ENCODE results near the gene ID2. TPM values are rescaled to one million over a fixed set of nuclear protein-coding genes. Genes with fewer than 3 reads are reported as not detected.

Gene ID2
- total RNA-seq, 1 experiment from 2014 or later = 2.1 TPM

DNA sequence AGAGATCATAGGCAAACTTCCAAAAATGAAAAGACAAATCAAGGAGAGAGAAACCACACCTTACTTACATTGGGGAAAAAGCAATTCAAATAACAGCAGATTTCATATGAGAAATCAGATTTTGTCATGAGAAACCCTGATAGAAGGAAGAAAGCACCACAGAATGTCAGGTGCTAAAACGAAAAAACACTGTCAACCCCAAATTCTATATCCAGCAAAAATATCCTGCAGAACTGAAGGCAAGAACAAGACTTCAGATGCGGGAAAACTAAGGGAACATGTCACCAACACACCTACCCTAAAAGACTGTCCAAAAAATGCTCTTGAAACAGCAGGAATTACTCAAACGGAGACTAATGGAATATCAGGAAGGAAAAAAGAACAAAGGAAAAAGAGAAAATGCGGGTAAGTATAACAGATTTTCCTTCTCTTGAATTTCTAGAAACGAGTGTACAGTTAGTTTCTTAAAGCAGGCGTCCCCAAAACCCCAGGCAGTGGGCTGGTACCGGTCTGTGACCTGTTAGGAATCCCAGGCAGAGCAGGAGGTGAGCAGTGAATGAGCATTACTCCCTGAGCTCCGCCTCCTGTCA lies 7.3 kb upstream of the ID2 start:
- BruUV-seq (replicated peaks) = no TSS peak
- TF ChIP-seq POLR2AphosphoS5 (IDR thresholded peaks at IDR 0.05; ENCODE audit: low read depth, low read length) (no peak), CTCF (IDR thresholded peaks at IDR 0.05) (no peak), TCF7L2 (IDR thresholded peaks at IDR 0.05; ENCODE audit: low read depth, low read length) (no peak), SIN3A (IDR thresholded peaks at IDR 0.05; ENCODE audit: borderline replicate concordance, insufficient read depth, low read depth, low read length) (no peak)
- TF ChIP-seq, protein P1, sequence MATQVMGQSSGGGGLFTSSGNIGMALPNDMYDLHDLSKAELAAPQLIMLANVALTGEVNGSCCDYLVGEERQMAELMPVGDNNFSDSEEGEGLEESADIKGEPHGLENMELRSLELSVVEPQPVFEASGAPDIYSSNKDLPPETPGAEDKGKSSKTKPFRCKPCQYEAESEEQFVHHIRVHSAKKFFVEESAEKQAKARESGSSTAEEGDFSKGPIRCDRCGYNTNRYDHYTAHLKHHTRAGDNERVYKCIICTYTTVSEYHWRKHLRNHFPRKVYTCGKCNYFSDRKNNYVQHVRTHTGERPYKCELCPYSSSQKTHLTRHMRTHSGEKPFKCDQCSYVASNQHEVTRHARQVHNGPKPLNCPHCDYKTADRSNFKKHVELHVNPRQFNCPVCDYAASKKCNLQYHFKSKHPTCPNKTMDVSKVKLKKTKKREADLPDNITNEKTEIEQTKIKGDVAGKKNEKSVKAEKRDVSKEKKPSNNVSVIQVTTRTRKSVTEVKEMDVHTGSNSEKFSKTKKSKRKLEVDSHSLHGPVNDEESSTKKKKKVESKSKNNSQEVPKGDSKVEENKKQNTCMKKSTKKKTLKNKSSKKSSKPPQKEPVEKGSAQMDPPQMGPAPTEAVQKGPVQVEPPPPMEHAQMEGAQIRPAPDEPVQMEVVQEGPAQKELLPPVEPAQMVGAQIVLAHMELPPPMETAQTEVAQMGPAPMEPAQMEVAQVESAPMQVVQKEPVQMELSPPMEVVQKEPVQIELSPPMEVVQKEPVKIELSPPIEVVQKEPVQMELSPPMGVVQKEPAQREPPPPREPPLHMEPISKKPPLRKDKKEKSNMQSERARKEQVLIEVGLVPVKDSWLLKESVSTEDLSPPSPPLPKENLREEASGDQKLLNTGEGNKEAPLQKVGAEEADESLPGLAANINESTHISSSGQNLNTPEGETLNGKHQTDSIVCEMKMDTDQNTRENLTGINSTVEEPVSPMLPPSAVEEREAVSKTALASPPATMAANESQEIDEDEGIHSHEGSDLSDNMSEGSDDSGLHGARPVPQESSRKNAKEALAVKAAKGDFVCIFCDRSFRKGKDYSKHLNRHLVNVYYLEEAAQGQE (IDR thresholded peaks at IDR 0.05; ENCODE audit: insufficient read depth in 1 of 2, low read depth in 2 of 2, low read length in 1 of 2) = no peak
- no peak overlapping the region for H3K27ac ChIP-seq (ENCODE audit: low read length)
- ChIA-PET CTCF (no interaction called here), POLR2A (no interaction called here)
- no peaks in the 10 kb centered on the region for H3K36me3 ChIP-seq (ENCODE audit: control insufficient read depth, insufficient read depth, low read length)
- in situ Hi-C loops (cut with HindIII; ENCODE audit: low pct_unique_long_range_greater_than_20kb, low sequenced_read_pairs) = no loop called here
- intact Hi-C loops (cut with micrococcal nuclease; ENCODE audit: unreplicated experiment) = no loop called here
- no peak overlapping the region for H3K4me3 ChIP-seq (ENCODE audit: low read depth in 2 of 2, low read length in 2 of 2)
- DNase-seq (ENCODE audit: low read depth, low spot score) (no peak), ATAC-seq (no peak)
- H3K9me3 ChIP-seq (ENCODE audit: control insufficient read depth, insufficient read depth, low read depth, low read length) = peaks cover 6% of the 10 kb centered on the region; the same call in 1 of the 2 replicates
- H3K27me3 ChIP-seq (ENCODE audit: control insufficient read depth, insufficient read depth, low read length) = no peaks in the 10 kb centered on the region; the same call in 1 of the 2 replicates
- H3K4me1 ChIP-seq (ENCODE audit: control insufficient read depth, insufficient read depth, low read length) = peaks cover 11% of the 10 kb centered on the region

DNA sequence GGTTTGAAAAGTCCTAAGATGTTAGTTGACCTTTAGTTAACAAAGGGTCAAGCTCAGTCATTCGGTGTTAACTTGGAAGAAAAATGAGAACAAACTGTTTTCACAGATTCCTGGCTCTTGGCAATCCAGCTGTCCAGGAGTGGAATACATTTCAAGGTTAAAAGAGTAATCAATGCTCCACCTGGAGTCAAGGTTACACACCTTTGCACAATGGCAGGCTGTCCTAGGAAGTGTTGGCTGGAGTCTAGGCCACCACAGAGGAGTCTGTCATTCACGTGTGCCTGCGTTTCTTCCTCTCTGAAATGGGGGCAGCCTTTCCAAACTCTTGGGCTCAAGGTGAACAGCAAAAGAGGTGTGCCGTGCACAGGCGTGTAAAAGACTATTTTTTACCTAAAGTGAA lies 6.3 kb upstream of the ID2 start:
- DNase-seq (ENCODE audit: low read depth, low spot score) (no peak), ATAC-seq (no peak)
- Histone ChIP-seq H3K36me3 (ENCODE audit: control insufficient read depth, insufficient read depth, low read length) (no peaks in the 10 kb centered on the region), H3K27ac (ENCODE audit: low read length) (no peak overlapping the region), H3K27me3 (ENCODE audit: control insufficient read depth, insufficient read depth, low read length) (no peaks in the 10 kb centered on the region; the same call in 1 of the 2 replicates), H3K4me1 (ENCODE audit: control insufficient read depth, insufficient read depth, low read length) (peaks cover 22% of the 10 kb centered on the region), H3K4me3 (ENCODE audit: low read depth in 2 of 2, low read length in 2 of 2) (no peak overlapping the region), H3K9me3 (ENCODE audit: control insufficient read depth, insufficient read depth, low read depth, low read length) (peaks cover 6% of the 10 kb centered on the region; the same call in 1 of the 2 replicates)
- CTCF ChIA-PET = no interaction called here
- POLR2A ChIA-PET = no interaction called here
- intact Hi-C loops (cut with micrococcal nuclease; ENCODE audit: unreplicated experiment) = no loop called here
- in situ Hi-C loops (cut with HindIII; ENCODE audit: low pct_unique_long_range_greater_than_20kb, low sequenced_read_pairs) = no loop called here
- TF ChIP-seq, protein P1 (IDR thresholded peaks at IDR 0.05; ENCODE audit: insufficient read depth in 1 of 2, low read depth in 2 of 2, low read length in 1 of 2) = no peak
- TF ChIP-seq CTCF (IDR thresholded peaks at IDR 0.05) = no peak
- TF ChIP-seq POLR2AphosphoS5 (IDR thresholded peaks at IDR 0.05; ENCODE audit: low read depth, low read length) = no peak
- no peak for TF ChIP-seq TCF7L2 (IDR thresholded peaks at IDR 0.05; ENCODE audit: low read depth, low read length)
- no peak for TF ChIP-seq SIN3A (IDR thresholded peaks at IDR 0.05; ENCODE audit: borderline replicate concordance, insufficient read depth, low read depth, low read length)
- BruUV-seq (replicated peaks) = no TSS peak
